Measurements from ENCODE around the gene FBXO38.

DNA sequence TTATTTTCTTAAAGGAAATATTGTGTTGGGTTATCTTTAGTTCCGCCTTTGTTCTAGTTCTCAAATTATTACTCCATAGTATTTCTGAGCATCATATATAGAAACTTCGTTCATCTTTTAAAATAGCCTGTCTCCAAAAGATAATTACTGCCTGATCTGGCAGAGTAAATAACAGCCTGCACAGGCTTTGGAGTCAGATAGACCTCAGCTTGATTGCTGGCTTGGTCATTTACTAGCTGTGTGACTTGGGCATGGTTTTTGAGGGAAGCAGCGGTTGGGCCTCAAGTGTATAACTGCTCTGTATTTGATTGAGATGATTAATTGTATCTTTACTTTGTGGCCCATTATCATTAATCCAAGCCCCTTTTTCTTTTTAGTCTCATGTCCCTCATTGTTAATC is 50.1 kb downstream of the FBXO38 start:
- no peak for TF ChIP-seq POLR2A (IDR thresholded peaks at IDR 0.05)
- TF ChIP-seq, protein P1, sequence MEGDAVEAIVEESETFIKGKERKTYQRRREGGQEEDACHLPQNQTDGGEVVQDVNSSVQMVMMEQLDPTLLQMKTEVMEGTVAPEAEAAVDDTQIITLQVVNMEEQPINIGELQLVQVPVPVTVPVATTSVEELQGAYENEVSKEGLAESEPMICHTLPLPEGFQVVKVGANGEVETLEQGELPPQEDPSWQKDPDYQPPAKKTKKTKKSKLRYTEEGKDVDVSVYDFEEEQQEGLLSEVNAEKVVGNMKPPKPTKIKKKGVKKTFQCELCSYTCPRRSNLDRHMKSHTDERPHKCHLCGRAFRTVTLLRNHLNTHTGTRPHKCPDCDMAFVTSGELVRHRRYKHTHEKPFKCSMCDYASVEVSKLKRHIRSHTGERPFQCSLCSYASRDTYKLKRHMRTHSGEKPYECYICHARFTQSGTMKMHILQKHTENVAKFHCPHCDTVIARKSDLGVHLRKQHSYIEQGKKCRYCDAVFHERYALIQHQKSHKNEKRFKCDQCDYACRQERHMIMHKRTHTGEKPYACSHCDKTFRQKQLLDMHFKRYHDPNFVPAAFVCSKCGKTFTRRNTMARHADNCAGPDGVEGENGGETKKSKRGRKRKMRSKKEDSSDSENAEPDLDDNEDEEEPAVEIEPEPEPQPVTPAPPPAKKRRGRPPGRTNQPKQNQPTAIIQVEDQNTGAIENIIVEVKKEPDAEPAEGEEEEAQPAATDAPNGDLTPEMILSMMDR (IDR thresholded peaks at IDR 0.05), result no peak

All from adrenal gland (tissue), 5 donors.